Hepatic stellate cell (primary cell): ENCODE measurements around the gene PRKAR2B.
"Not testable (repeated sequence)": the region's sequence is repeated elsewhere in the genome, so short reads cannot be mapped to it uniquely, and the experiment has no call there.

ENCODE experiments used
- DNase-seq: peaks from one replicate; pipeline ENCODE4 v3.0.0; 2011; ENCODE audit warnings: low spot score

The PRKAR2B gene

GRCh38 chr7:107027208-107027607 is 17.3 kb upstream of the PRKAR2B start:
- no peak for DNase-seq

- no peak for DNase-seq
These were observed 15.3 kb upstream of the PRKAR2B start for GRCh38 chr7:107029061-107029763.

GRCh38 chr7:107029764-107030286 is 14.7 kb upstream of the PRKAR2B start:
- no peak for DNase-seq

- no peak for DNase-seq
These were observed 12.5 kb upstream of the PRKAR2B start for GRCh38 chr7:107032050-107032449.

- no peak for DNase-seq
These were observed 11.6 kb upstream of the PRKAR2B start for GRCh38 chr7:107032720-107033438.

GRCh38 chr7:107034553-107034952 is 10.0 kb upstream of the PRKAR2B start:
- no peak for DNase-seq

- peak; percentile 85 for DNase-seq
These were observed 9.1 kb upstream of the PRKAR2B start for GRCh38 chr7:107035446-107035845.

- DNase-seq = no peak
These were observed 8.0 kb upstream of the PRKAR2B start for GRCh38 chr7:107036535-107036934.

GRCh38 chr7:107037717-107038603 is 6.5 kb upstream of the PRKAR2B start:
- no peak for DNase-seq

GRCh38 chr7:107039199-107039900 is 5.2 kb upstream of the PRKAR2B start:
- DNase-seq = no peak

- no peak for DNase-seq
These were observed 3.4 kb upstream of the PRKAR2B start for GRCh38 chr7:107041097-107041496.

GRCh38 chr7:107041764-107042163 is 2.7 kb upstream of the PRKAR2B start:
- DNase-seq = not testable (repeated sequence)

- not testable (repeated sequence) for DNase-seq
These were observed 2.1 kb upstream of the PRKAR2B start for GRCh38 chr7:107042326-107042910.

- DNase-seq = no peak
These were observed 1.0 kb upstream of the PRKAR2B start for GRCh38 chr7:107043491-107043890.

GRCh38 chr7:107043921-107044346 is 571 bp upstream of the PRKAR2B start:
- DNase-seq = no peak

GRCh38 chr7:107045195-107045960 is 873 bp downstream of the PRKAR2B start:
- DNase-seq = no peak

- DNase-seq = peak; percentile 51
These were observed 1.5 kb downstream of the PRKAR2B start for GRCh38 chr7:107045980-107046379.

- no peak for DNase-seq
These were observed 2.2 kb downstream of the PRKAR2B start for GRCh38 chr7:107046491-107047259.

GRCh38 chr7:107047902-107048782 is 3.6 kb downstream of the PRKAR2B start:
- DNase-seq = no peak
